ENCODE data around the gene PLEKHG5. TPM values are rescaled to one million over a fixed set of nuclear protein-coding genes. Genes with fewer than 3 reads are reported as not detected.

The PLEKHG5 gene
- total and polyA plus RNA-seq, 12 donors: 2.0 to 96.3 (median 18.4) TPM

GRCh38 chr1:6423321-6423999 lies 68.0 kb downstream of the PLEKHG5 start:
- peak in 6 of 7 donors; percentile 58 to 75 (median 66) for DNase-seq
- Histone ChIP-seq H3K4me3 (no peak overlapping the region), H3K27ac (no peak overlapping the region), H3K36me3 (replicated peaks in 1 of 2) (no peaks in the 10 kb centered on the region), H3K27me3 (peaks cover 49% of the 10 kb centered on the region), H3K9me3 (replicated peaks in 1 of 3) (no peaks in the 10 kb centered on the region), H3K4me1 (replicated peaks in 1 of 2) (peaks cover 28 to 51% of the 10 kb centered on the region in 2 donors)
- intact Hi-C loops (cut with DNase I): no loop called here
- TF ChIP-seq CTCF (IDR thresholded peaks at IDR 0.05) (peak; percentile 40 to 60 (median 52)), POLR2A (IDR thresholded peaks at IDR 0.05) (no peak)
- 3 to 31% (median 6%) methylated on average over 5 to 24 of the region's 24 CpGs for WGBS, 4 donors

DNA sequence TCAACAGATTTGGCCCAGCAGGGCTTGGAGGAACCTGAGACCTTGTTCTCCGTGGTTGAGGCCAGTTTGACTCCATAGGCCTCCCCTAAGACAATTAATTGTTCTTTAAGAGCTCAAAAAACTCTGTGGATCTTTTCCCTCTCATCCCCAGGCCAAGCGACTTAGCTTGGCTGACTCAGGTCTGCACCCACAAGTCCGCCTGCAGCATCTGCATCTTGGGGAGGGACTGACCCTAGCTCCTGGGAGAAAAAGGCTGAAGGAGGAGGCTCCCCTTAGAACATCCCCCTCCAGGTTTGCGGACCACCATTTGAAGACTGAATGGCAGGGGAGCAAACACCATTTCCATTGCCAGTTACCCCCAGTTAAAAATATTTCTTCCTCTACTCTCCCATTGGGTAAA lies 70.2 kb downstream of the PLEKHG5 start:
- H3K27ac ChIP-seq: no peak overlapping the region
- peaks cover 71% of the 10 kb centered on the region for H3K27me3 ChIP-seq
- 69 to 77% (median 77%) methylated on average over 3 to 4 of the region's 4 CpGs for WGBS, 4 donors
- no peaks in the 10 kb centered on the region for H3K9me3 ChIP-seq (replicated peaks in 1 of 3)
- TF ChIP-seq POLR2A (IDR thresholded peaks at IDR 0.05): no peak
- no peak for TF ChIP-seq CTCF (IDR thresholded peaks at IDR 0.05)
- H3K4me3 ChIP-seq: no peak overlapping the region
- DNase-seq: no peak
- intact Hi-C loops (cut with DNase I): no loop called here
- H3K36me3 ChIP-seq (replicated peaks in 1 of 2): no peaks in the 10 kb centered on the region
- H3K4me1 ChIP-seq (replicated peaks in 1 of 2): peaks cover 24 to 46% of the 10 kb centered on the region in 2 donors

DNA sequence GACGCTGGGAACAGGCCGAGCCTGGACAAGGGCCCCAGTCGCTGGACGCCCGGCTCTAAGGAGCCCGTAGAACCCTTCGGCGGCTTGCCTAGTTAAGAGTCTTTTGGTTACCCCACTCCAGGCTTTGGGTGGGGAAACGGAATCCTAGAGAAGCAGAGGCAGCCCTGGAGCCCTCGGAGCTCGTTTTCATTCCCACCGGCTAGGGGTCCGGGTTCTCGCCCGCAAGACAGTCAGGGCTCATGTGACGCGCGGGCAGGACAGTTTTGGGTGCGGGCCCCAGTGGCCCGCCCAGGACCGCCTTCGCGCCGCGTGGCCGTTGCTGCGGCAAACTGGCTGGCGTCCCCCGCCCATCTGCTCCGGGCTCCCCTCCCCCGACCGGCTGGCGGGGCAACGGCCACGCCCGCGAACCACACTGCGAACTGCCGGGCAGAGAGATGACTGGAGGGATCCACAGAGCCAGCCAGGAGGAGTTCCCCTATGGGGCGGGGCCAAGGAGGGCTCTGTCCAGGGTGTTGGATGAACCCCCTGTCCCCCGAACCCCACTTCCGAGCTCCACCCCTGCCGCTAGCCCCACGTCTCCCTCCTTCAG lies 70.9 kb downstream of the PLEKHG5 start:
- H3K27me3 ChIP-seq: peaks cover 72% of the 10 kb centered on the region
- no peak overlapping the region for H3K4me3 ChIP-seq
- H3K4me1 ChIP-seq (replicated peaks in 1 of 2): peaks cover 24 to 42% of the 10 kb centered on the region in 2 donors
- intact Hi-C loops (cut with DNase I): no loop called here
- no peaks in the 10 kb centered on the region for H3K36me3 ChIP-seq (replicated peaks in 1 of 2)
- H3K9me3 ChIP-seq (replicated peaks in 1 of 3): no peaks in the 10 kb centered on the region
- no peak for DNase-seq
- no peak for TF ChIP-seq CTCF (IDR thresholded peaks at IDR 0.05)
- no peak for TF ChIP-seq POLR2A (IDR thresholded peaks at IDR 0.05)
- H3K27ac ChIP-seq: no peak overlapping the region
- WGBS, 4 donors: 10 to 40% (median 12%) methylated on average over 11 to 44 of the region's 44 CpGs

DNA sequence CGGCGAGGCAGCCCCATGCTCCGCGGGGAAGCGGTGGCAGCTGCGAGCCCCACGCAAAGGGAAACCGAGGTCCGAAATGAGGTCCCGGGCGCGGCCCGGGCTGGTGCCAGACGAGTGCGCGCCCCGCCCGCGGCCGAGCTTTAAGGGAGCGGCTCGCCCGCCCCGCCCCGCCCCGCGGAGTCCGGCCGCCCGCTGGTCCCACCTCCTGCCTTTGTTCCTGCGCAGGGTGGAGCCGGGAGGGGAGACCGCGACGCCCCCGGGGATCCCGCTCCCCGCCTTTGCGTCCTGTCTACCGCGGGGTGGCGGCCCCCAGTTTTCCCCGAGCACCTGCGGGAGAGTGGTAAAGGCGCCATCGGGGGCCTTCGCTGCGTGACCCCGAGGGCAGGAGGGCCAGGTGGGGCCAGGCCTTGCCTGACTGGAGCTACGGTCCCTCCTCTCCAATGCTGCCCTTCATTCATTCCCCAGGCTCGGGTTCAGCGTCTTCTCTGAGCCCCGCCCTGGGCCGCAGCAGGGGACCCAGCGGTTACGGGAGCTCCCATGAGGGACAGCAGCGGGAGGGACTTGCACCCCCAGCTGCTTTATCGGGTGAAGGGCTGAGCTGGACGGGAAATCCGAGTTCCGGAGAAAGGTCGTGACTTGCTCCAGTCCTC lies 71.5 kb downstream of the PLEKHG5 start, which contains the start of gene HES2:
Gene HES2, minus strand, starts transcription at position 116 of the 650 bp plus-strand sequence. Its CDS starts 99 bp downstream, at position 17.
- intact Hi-C loops (cut with DNase I): no loop called here
- DNase-seq: no peak
- peaks cover 73% of the 10 kb centered on the region for H3K27me3 ChIP-seq
- H3K4me1 ChIP-seq (replicated peaks in 1 of 2): peaks cover 21 to 38% of the 10 kb centered on the region in 2 donors
- H3K4me3 ChIP-seq: peak within 1 kb of the TSS in 2 of 4 donors; percentile 4 to 50
- H3K27ac ChIP-seq: no peak within 1 kb of the TSS
- no peaks in the 10 kb centered on the region for H3K36me3 ChIP-seq (replicated peaks in 1 of 2)
- WGBS, 4 donors: 0 to 2% (median 1%) methylated on average over 7 to 61 of the region's 62 CpGs; no CpG with 5 or more reads in 1 of the 4 donors
- TF ChIP-seq CTCF (IDR thresholded peaks at IDR 0.05) (no peak), POLR2A (IDR thresholded peaks at IDR 0.05) (no peak)
- no peaks in the 10 kb centered on the region for H3K9me3 ChIP-seq (replicated peaks in 1 of 3)

All from adrenal gland (tissue), 12 donors.